Hepatocyte (in vitro differentiated cells): ENCODE results near the gene SHANK3.

Experiments
- EZH2 ChIP-seq: fragments of 200-600 bp; sonication (generic); IDR thresholded peaks from 2 replicates; pipeline ENCODE4 v1.6.1; 2016; ENCODE audit warnings: antibody characterized with exemption, mild to moderate bottlenecking, borderline replicate concordance
- TF ChIP-seq, protein P1 (sequence below): fragments of 200-600 bp; sonication (generic); IDR thresholded peaks from 2 replicates; pipeline ENCODE4 v1.5.1; 2016; ENCODE audit warnings: antibody characterized with exemption, mild to moderate bottlenecking; ENCODE audit not compliant: poor library complexity

DNA sequence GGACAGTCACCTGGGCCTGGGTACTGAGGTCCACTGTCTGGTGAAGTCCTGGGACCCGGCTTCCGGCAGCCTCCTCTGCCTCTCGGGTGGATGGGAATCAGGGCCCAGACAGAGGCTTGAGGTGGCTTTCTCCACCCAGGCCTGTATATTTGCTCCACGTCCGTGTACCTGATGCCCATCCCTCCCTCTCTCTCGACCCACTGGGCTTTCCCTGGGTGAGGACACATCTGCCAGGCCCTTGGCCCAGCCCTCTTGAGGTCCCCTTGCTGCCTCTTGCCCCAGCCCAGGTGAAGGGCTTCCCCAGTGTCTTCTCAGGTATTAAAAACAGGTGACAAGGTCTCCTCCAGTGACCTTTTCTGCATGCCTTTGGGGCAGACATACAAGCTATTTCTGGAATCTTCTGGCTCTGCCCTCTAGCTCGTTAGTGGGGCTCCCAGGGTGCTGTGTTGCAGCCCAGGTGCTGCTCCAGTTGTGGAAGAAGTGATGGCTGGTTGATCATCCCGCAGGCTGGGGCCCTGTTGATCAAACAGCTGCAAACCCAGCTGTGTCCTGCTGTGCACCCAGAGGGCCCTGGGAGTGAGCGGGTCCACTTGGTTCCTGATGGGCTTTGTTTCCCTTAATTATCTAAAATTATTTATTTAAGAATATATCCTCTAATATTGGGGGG is 39.9 kb downstream of the SHANK3 start:
- TF ChIP-seq EZH2: no peak
- TF ChIP-seq, protein P1, sequence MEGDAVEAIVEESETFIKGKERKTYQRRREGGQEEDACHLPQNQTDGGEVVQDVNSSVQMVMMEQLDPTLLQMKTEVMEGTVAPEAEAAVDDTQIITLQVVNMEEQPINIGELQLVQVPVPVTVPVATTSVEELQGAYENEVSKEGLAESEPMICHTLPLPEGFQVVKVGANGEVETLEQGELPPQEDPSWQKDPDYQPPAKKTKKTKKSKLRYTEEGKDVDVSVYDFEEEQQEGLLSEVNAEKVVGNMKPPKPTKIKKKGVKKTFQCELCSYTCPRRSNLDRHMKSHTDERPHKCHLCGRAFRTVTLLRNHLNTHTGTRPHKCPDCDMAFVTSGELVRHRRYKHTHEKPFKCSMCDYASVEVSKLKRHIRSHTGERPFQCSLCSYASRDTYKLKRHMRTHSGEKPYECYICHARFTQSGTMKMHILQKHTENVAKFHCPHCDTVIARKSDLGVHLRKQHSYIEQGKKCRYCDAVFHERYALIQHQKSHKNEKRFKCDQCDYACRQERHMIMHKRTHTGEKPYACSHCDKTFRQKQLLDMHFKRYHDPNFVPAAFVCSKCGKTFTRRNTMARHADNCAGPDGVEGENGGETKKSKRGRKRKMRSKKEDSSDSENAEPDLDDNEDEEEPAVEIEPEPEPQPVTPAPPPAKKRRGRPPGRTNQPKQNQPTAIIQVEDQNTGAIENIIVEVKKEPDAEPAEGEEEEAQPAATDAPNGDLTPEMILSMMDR: no peak
